AG04449 (cell line): ENCODE results near the gene OPA3.

Source experiments
- CTCF ChIA-PET: fragments of 350-600 bp; formaldehyde crosslinking; extraction: SDS; loops from one replicate; lab custom pipeline; 2021; ENCODE audit warnings: antibody characterized with exemption; lab: Yijun Ruan, JAX
- POLR2A ChIA-PET: fragments of 400-600, 350-600 bp; formaldehyde crosslinking; extraction: SDS; loops from one replicate; lab custom pipeline; 2020; ENCODE audit warnings: antibody characterized with exemption, inconsistent platforms; lab: Yijun Ruan, JAX
- DNase-seq: peaks from one replicate; pipeline ENCODE4 v3.0.0-alpha.2; 2010; ENCODE audit warnings: low read depth, low spot score
- H3K4me3 ChIP-seq: 2 replicates; pipeline ENCODE4 v1.5.1; 2011; ENCODE audit warnings: low read depth, mild to moderate bottlenecking, control low read depth, low read length
- TF ChIP-seq, protein P1 (sequence below): IDR thresholded peaks from one replicate; pipeline ENCODE4 v1.5.1; 2011; ENCODE audit warnings: mild to moderate bottlenecking, moderate library complexity, low read length, control low read depth, inconsistent platforms; ENCODE audit not compliant: insufficient read depth; ENCODE audit errors: missing control alignments

The OPA3 gene

DNA sequence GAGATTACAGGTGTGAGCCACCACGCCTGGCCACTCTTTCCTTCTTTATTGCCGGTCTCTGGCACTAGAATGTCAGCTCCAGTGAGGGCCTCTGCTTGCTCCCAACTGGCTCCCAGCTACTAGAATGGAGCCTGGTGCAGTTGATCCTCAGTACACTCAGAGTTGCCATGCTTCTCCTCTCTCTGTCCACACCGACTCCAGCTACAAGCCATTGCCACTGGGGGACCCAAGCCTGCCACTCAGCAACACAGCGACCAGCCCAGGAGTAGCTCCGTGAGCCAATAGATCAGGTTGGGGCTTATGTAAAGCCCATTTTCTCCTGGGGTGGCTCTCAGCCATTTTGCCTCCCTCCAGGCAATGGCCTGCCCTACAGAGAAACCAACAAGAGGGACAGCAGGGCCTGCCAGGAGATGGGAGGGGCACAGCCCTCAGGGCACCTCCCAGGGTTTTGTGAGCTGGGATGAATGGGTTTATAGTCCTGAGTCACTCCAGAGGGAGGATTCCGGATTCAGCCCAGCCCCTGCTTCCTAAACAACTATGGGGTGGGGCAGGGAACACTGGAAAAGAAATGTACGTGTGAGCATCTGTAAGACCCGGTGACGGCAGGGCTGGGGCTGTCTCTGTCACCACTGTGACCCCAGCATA is 36.5 kb downstream of the OPA3 start:
- no peak for DNase-seq
- TF ChIP-seq, protein P1, sequence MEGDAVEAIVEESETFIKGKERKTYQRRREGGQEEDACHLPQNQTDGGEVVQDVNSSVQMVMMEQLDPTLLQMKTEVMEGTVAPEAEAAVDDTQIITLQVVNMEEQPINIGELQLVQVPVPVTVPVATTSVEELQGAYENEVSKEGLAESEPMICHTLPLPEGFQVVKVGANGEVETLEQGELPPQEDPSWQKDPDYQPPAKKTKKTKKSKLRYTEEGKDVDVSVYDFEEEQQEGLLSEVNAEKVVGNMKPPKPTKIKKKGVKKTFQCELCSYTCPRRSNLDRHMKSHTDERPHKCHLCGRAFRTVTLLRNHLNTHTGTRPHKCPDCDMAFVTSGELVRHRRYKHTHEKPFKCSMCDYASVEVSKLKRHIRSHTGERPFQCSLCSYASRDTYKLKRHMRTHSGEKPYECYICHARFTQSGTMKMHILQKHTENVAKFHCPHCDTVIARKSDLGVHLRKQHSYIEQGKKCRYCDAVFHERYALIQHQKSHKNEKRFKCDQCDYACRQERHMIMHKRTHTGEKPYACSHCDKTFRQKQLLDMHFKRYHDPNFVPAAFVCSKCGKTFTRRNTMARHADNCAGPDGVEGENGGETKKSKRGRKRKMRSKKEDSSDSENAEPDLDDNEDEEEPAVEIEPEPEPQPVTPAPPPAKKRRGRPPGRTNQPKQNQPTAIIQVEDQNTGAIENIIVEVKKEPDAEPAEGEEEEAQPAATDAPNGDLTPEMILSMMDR: no peak
- POLR2A ChIA-PET: no interaction called here
- CTCF ChIA-PET: interaction anchor here (1.2 to 4.3 kb wide), 3 partner anchors 10 to 94 kb away, joined by 3 to 41 read pairs (median 9); no protein-coding TSS in a partner anchor
- no peak overlapping the region for H3K4me3 ChIP-seq

- DNase-seq: no peak
- TF ChIP-seq, protein P1: no peak
- POLR2A ChIA-PET: no interaction called here
- H3K4me3 ChIP-seq: no peak overlapping the region
- CTCF ChIA-PET: interaction anchor here (1.2 to 4.3 kb wide), 3 partner anchors 11 to 95 kb away, joined by 3 to 41 read pairs (median 9); no protein-coding TSS in a partner anchor
These were observed 37.3 kb downstream of the OPA3 start for GRCh38 chr19:45547211-45547770.

GRCh38 chr19:45542234-45542668 is 42.4 kb downstream of the OPA3 start:
- POLR2A ChIA-PET: no interaction called here
- no peak overlapping the region for H3K4me3 ChIP-seq
- DNase-seq: no peak
- CTCF ChIA-PET: interaction anchor here (1.6 kb wide), 1 partner anchor 16 kb away, joined by 3 read pairs; no protein-coding TSS in a partner anchor
- TF ChIP-seq, protein P1: no peak

DNA sequence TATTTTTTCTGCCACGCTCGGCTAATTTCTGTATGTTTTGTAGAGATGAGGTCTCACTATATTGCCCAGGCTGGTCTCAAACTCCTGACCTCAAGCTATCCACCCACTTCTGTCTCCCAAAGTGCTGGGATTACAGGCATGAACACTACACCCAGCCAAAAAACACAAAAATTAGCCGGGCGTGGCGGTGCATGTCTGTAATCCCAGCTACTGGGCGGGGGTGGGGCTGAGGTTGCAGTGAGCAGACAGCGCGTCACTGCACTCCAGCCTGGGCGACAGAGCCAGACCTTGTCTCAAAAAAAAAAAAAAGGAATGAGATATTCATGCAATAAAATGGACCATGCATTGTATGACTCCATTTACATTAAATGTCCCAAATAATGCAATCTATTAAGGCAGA is 45.1 kb downstream of the OPA3 start:
- ChIA-PET CTCF (interaction anchor here (1.6 kb wide), 1 partner anchor 19 kb away, joined by 7 read pairs; no protein-coding TSS in a partner anchor), POLR2A (no interaction called here)
- DNase-seq: no peak
- H3K4me3 ChIP-seq: no peak overlapping the region
- TF ChIP-seq, protein P1: no peak

- CTCF ChIA-PET: no interaction called here
- POLR2A ChIA-PET: no interaction called here
- DNase-seq: no peak
- no peak overlapping the region for H3K4me3 ChIP-seq
- TF ChIP-seq, protein P1: no peak
These were observed 53.3 kb downstream of the OPA3 start for GRCh38 chr19:45531349-45531748.

GRCh38 chr19:45529420-45529785 is 55.2 kb downstream of the OPA3 start:
- CTCF ChIA-PET: no interaction called here
- TF ChIP-seq, protein P1: no peak
- no peak for DNase-seq
- POLR2A ChIA-PET: no interaction called here
- no peak overlapping the region for H3K4me3 ChIP-seq
